Measurements from ENCODE around the gene ABCA2.

Gene ABCA2

DNA sequence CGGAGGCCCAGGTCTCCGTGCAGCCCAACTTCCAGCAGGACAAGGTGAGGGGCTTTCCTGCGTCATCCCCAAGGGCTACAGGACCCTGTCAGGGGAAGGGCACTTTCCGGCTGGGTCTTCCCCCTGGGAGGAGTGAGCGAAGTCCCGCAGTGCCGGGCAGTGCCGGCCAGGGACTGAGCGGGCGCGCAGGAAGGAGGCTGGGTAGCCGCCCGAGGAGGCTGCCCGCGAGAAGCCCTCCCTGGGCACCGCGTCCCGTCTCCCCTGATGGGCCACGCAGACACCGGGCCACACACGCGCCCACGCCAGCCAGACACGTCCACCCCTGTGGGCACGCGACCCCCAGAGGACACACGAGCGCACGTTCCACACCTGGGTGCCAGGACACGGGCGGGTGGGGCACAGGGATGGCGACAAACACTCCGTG, 50.4 kb downstream of the ABCA2 start:
- DNase-seq, result no peak

DNA sequence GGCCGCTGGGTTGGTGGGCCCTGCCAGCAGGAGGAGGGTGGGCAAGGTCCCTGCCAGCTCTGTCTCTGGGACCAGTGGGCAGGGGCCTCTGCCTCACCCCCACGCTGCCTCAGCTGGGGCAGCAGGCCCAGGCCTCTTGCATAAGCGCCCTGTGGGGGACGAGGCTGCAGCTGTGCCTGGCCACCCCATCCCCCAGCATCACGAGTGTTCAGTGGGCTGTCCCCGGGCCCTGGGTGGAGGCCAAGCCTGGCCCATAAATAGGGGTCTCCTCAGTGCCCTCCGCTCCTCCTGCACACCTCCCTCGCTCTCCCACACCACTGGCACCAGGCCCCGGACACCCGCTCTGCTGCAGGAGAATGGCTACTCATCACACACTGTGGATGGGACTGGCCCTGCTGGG, 50.8 kb downstream of the ABCA2 start, which contains the start of gene PTGDS:
PTGDS (plus strand) TSS at position 282 of the 400 bp plus-strand sequence; CDS start at position 357, 75 bp downstream.
- DNase-seq, result no peak

DNA sequence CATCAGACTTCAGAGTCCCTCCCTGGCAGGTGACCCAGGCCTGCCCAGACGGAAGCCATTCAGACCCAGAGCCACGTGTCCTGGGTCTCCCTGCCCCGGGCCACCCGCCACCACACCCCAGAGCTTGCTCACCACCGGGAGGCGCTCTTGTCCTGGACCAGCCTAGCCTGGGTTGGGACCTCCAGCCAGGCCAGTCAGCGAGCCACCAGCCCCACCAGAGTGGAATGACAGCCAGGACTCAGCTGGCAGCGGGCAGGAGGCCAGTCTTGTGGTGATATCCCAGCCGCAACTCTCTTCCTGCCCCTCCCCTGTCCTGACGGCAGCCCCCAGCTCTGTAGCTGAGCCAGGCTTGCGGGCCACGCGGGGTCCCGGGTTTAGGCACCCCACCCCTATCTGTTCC, 52.4 kb downstream of the ABCA2 start:
- no peak for DNase-seq

DNA sequence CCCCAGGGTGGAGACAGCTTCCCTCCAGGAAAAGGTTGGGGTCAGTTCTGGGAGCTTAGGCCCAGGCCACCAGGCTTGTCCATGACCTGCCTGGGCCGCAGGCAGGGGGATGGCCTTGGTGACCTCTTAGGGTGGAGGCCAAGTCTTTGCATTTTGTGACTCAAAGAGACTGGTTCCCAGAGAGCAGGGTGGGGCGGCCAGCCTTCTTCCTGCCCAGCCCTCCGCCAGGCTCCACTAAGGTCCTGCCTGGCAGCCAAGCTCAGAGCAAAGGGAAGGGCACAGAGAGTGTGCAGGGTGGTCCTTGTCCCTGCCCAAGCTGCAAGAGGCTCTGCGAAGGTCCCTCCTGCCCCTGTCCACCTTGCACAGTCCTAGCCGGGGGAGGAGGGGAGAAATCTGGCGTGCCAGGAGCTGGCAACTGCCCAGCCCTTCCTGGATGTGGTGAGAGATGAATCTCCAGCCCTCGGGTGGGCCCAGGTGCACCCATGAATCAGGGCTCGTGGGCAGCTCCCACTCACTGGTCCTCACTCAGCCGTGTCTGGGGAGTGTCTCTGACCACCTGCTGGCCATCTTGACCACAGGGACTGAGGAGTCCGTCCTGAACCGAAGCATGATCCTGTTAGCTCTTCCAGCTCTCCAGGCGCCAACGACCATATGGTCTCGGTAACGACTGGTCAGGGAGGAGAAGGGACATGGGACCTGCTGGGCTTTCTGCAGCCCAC, 53.1 kb downstream of the ABCA2 start:
- DNase-seq, result no peak

DNA sequence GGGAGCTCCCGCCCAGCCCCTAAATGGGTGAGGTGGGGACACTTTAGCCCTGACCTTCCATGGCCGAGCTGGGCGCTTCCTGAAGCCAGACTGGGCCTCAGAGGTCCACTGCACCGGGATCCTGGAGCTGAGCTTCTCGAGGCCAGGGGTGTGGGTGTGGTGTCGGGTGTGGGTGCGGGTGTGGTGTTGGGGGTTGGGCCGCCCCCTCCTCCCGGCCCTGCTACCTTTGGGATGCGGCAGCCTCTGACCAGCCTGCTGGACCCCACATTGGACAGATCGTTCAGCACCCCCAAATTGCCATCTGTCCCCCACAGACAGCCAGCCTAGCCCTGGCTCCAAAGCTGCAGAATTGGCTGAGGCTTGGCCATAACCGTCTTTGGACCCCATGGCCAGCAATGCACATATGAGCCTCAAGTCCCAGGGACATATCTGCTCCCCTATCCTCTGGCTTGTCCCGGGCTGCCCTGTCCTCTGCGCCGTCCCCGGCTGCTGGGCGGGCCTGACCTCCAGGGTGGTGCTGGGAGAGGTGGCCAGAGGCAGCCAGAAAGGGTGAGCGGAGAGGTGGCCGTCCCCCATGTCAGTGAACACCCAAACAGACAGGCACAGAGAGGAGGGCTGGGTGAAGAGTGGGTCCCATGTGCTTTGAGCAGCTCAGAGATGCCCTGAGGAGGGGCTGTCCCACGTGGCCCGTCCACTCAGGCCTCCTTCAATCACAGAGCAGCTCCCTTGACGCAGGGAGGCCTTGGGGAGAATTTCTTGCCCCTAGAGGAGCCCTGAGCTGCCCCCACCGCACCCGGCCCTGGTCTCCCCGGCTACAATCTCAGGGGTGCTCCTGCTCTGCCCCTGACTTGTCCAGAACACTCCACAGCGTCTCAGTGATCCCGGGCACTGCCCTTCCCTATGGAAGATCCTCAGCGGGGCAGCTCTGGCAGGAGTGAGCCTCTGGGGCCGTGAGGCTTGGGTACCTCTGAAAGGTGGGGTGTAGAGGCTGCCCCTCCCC, 54.1 kb downstream of the ABCA2 start:
- no peak for DNase-seq

GRCh38 chr9:136972743-136973142, 55.3 kb downstream of the ABCA2 start:
- DNase-seq, result no peak

DNA sequence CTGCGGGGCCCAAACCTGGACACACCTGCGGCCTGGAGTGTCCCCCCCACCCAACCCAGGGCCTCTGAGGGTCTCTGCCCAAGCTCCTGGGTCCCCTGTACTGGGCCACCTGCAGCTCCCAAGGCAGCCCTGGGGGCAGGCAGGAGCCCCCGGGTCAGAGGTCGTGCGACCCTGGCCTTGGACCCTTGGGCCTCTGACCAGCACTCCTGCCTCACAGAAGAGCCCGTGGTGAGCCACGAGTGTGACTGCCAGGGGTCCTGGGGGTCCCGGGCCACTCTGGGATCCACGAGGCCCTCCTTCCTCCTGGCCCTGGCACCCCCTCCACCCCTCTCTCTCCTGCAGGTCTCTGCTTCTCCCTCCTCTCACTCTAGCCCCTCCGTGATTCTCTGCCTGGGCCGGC, 55.7 kb downstream of the ABCA2 start:
- DNase-seq, result no peak

GRCh38 chr9:136971746-136972145, 56.3 kb downstream of the ABCA2 start:
- no peak for DNase-seq

- no peak for DNase-seq
Measured at GRCh38 chr9:136970361-136970760, 57.7 kb downstream of the ABCA2 start.

DNA sequence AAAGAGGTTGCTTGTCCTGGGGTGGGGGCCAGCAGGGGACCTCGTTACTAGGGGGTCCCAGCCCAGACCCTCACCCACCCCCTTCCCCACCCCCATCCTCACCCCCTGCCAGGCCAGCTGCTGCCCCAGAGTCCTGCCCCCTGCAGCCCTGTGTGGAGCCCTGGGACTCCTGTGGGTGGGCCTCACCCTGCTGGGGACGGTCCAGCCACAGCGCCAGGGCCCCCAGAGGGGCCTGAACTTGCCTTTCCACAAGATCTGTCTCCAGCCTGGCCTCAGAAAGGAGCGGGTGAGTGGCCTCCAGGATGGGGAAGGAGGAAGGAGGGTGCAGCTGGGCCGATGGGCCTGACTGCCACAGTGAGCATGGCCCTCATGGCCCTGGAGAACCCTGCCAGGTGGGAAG, 58.3 kb downstream of the ABCA2 start:
- no peak for DNase-seq

DNA sequence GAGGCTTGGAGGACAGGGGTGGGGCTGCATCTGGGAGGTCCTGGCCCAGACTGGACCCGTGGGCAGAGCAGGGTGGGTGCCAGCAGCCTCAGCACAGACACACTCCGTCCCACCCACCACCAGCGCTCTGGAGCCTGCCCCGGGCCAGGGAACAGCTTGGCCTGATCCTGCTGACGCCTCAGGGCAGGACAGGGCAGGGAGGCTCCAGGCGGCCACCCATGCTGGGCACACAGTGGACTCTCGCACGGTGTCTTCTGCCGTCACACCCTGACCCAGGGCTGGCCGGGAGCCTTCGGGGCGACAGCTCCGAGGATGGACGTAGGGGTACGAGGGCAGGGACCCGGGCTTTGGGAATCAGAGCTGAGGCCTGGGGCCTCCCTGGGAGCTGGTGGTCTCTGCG, 58.9 kb downstream of the ABCA2 start:
- DNase-seq, result no peak

GRCh38 chr9:136968333-136969127, 59.5 kb downstream of the ABCA2 start:
- no peak for DNase-seq

GRCh38 chr9:136965771-136966484, 62.1 kb downstream of the ABCA2 start:
- no peak for DNase-seq

- DNase-seq, result no peak
Measured at GRCh38 chr9:136964833-136965422, 63.1 kb downstream of the ABCA2 start.

DNA sequence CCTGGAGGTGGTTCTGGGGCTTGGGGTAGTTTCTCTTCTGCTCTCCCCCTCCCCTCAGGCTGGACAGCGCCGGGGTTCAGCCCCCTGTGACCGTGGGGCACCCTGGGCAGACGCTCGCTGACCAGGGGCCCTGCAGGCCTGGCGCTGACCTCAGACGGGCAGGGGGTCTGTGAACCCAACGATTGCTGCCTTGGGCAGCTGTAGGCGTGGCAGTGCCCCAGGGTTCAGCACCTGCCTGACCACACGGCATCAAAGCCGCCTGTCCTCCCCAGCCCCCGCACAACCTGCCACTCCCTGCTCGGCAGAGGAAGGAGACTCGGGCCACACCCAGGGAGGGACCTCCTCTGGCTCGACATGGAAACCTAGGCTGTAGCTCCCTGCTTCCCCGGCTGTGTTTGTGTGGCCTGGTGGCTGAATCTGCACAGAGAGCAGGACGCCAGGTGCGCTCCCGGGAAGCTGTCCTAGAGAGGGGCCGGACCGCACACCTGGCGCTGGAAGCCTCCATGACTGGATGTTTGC, 63.8 kb downstream of the ABCA2 start:
- no peak for DNase-seq

DNA sequence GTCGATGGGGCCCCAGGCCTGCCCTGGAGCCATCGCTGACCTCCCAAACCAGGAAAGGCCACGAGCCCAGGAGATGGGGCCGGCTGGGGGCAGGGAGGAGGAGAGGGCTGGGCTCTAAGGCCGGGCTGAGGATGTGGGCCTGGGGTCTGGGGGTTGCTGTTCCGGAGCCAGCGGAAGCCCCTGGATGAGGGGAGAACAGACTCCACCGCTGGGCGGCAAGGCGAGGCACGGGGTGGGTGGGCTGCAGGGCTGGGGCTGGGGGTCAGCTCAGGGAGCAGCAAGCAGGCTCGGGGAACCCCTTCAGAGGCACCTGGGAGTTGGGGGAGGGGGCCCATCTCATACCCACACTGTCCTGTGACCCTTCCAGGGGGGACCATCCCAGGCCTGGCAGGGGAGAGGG, 64.3 kb downstream of the ABCA2 start:
- no peak for DNase-seq

GRCh38 chr9:136963341-136963740, 64.7 kb downstream of the ABCA2 start:
- no peak for DNase-seq

- no peak for DNase-seq
Measured at GRCh38 chr9:136962701-136963248, 65.3 kb downstream of the ABCA2 start.

GRCh38 chr9:136962163-136962562, 65.9 kb downstream of the ABCA2 start:
- DNase-seq, result no peak

DNA sequence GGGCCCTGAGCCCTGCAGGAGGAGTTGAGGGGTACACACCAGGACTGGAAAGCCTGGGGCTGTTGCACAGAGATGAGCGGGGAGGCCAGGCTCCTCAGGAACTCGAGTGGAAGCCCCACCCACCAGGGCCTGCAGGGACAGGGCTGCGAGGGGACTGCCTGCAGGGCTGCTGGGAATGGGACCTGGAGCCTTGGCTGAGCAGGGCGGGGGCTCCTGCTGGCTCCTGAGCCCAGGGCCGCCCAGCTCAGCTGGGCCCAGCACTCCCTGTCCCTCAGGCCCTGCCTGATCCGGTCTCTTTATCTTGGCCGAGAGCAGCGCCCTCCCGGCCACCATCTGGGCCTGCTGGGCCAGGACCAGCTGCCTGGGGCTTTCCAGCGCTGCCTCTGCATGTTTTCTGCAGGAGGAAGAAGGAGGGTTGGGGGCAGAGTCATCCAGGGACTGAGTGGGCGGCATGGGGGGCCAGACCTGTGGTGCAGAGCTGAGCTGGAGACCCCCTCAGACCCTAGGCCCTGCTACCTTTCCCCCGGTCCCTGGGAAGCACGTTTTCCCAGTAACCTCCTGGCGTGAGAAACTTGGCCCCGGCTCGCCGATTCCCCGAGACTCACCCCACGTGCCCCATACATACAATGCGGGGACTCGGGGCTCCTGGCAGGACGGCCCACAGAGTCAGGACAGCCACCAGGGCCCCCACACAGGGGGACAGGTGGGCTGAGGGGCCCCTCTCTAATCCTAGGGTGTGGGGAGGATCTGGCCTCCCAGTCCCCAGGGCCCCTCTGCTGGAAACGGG, 66.6 kb downstream of the ABCA2 start:
- no peak for DNase-seq

DNA sequence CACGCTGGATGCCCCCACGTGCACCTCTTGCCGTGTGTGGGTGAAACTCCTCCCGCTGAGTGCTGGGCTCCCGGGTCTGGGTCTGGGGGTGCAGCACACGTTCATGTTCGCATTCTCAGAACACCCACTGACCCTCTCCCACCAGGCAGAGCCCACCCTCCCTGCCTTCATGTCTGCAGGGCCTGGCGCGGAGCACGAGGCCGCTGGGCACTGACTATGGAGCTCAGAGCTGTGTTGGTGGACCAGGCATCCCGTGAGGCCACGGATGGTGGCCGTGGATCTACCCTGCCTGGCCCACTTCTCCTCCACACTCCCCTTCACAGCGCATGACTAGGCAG, 67.1 kb downstream of the ABCA2 start:
- DNase-seq, result no peak

Measured in activated CD4-positive, alpha-beta T cell treated with anti-CD3 and anti-CD28 coated beads for 4 hours (primary cell).